Measurements from ENCODE around the gene ZCWPW1. TPM values are rescaled to one million over a fixed set of nuclear protein-coding genes. Genes with fewer than 3 reads are reported as not detected.

ZCWPW1 gene
- total and polyA plus RNA-seq, 2 of the 8 experiments (the other 6 are each of a cell fraction or from before 2014, with no cell fraction given): 0.51 to 1.4 TPM

DNA sequence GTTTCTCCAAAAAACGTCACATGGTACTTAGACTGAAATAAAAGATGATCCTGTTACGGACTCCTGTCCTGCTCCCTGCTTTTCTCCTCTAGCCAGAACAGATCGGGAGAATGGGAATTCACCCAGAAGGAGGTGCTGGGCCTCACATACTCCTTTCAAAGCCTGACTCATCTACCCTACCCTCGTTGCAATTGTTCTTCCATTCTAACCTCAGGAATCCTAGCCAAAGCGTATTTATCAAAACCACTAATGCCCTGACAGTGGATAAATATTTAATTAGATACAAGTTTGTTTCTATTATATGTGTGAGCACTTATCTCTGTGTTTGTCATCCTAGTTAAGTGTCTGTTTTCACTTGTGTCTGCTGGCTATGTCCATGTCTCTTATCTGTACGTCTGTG is 21.7 kb downstream of the ZCWPW1 start:
- Histone ChIP-seq H3K9ac (replicated peaks in 1 of 4; ENCODE audit: extremely low read depth in 1 of 4, low read depth in 3 of 4, low read length in 3 of 4) (no peak overlapping the region), H2BK5ac (ENCODE audit: low read depth, low read length) (no peak overlapping the region), H3K4ac (replicated peaks; ENCODE audit: insufficient read length, low read depth, low read length) (no peak overlapping the region), H3K23me2 (ENCODE audit: low read depth, low read length) (no peaks in the 10 kb centered on the region), H3K23ac (ENCODE audit: insufficient read length) (no peak overlapping the region), H4K5ac (ENCODE audit: insufficient read length, low read depth, low read length) (no peak overlapping the region), H3K27me3 (replicated peaks in 1 of 4; ENCODE audit: control insufficient read depth in 3 of 4, extremely low read depth in 1 of 4, insufficient read depth in 3 of 4, low read length in 3 of 4) (no peaks in the 10 kb centered on the region; a peak in 1 of 7 replicates), H3K27ac (ENCODE audit: low read depth, low read length) (no peak overlapping the region), H2AK5ac (ENCODE audit: low read depth, low read length) (no peak overlapping the region), H4K20me1 (replicated peaks in 1 of 2; ENCODE audit: control insufficient read depth in 1 of 2, insufficient read depth in 2 of 2, low read length in 2 of 2) (no peaks in the 10 kb centered on the region), H3K4me2 (ENCODE audit: insufficient read depth in 1 of 2, low read depth in 2 of 2, low read length in 2 of 2) (no peak overlapping the region), H4K8ac (ENCODE audit: extremely low read depth, insufficient read depth, low read length) (no peak overlapping the region), H3K79me2 (ENCODE audit: control insufficient read depth in 1 of 2, insufficient read depth in 2 of 2, low read length in 2 of 2) (no peaks in the 10 kb centered on the region), H3K4me3 (ENCODE audit: extremely low read depth in 1 of 4, insufficient read depth in 2 of 4, low read depth in 3 of 4, low read length in 4 of 4) (no peak overlapping the region), H2BK12ac (ENCODE audit: low read depth, low read length) (no peak overlapping the region), H4K91ac (replicated peaks; ENCODE audit: insufficient read length, low read length) (no peak overlapping the region), H3K4me1 (replicated peaks in 1 of 4; ENCODE audit: control insufficient read depth in 3 of 4, insufficient read depth in 4 of 4, low read length in 3 of 4) (no peaks in the 10 kb centered on the region), H3K36me3 (ENCODE audit: control insufficient read depth in 2 of 4, insufficient read depth in 4 of 4, low read length in 3 of 4) (no peaks in the 10 kb centered on the region), H2BK120ac (replicated peaks; ENCODE audit: low read depth, low read length) (no peak overlapping the region), H3K9me3 (ENCODE audit: insufficient read depth in 2 of 2, low read depth in 1 of 2, low read length in 1 of 2) (no peaks in the 10 kb centered on the region), H3K56ac (replicated peaks; ENCODE audit: insufficient read length, low read depth, low read length) (no peak overlapping the region), H2BK15ac (ENCODE audit: low read length) (no peak overlapping the region), H2BK20ac (ENCODE audit: low read length) (no peak overlapping the region), H3K79me1 (ENCODE audit: low read depth, low read length) (no peaks in the 10 kb centered on the region), H2AFZ (ENCODE audit: low read length) (no peak overlapping the region), H3K14ac (ENCODE audit: insufficient read length) (no peak overlapping the region), H3K18ac (ENCODE audit: extremely low read depth, low read length) (no peak overlapping the region)
- TF ChIP-seq, protein P1, sequence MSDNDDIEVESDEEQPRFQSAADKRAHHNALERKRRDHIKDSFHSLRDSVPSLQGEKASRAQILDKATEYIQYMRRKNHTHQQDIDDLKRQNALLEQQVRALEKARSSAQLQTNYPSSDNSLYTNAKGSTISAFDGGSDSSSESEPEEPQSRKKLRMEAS (IDR thresholded peaks at IDR 0.05): no peak
- TF ChIP-seq RBBP5 (IDR thresholded peaks at IDR 0.05; ENCODE audit: borderline replicate concordance, low read depth, low read length): no peak
- no peak for TF ChIP-seq SAP30 (IDR thresholded peaks at IDR 0.05; ENCODE audit: insufficient read depth, insufficient replicate concordance, low read length)
- no peak for TF ChIP-seq EGR1 (IDR thresholded peaks at IDR 0.05; ENCODE audit: borderline replicate concordance, low read depth, low read length)
- TF ChIP-seq SIN3A (conservative IDR thresholded peaks at IDR 0.05 in 1 of 2, IDR thresholded peaks at IDR 0.05 in 1 of 2; ENCODE audit: low read depth in 1 of 2, low read length in 2 of 2): no peak
- TF ChIP-seq EZH2 (IDR thresholded peaks at IDR 0.05; ENCODE audit: low read depth, low read length, severe bottlenecking): no peak
- TF ChIP-seq TAF7 (optimal IDR thresholded peaks at IDR 0.05; ENCODE audit: borderline replicate concordance, low read depth, low read length): no peak
- no peak for FAIRE-seq
- ChIA-PET POLR2A (ENCODE audit: partially characterized antibody) (interaction anchor here (0.8 to 2.3 kb wide), 5 partner anchors 22 to 171 kb away, joined by 3 to 12 read pairs (median 5); partner anchors contain the start of genes MEPCE and ZCWPW1), CTCF (ENCODE audit: partially characterized antibody) (interaction anchor here (0.6 to 4.4 kb wide), 25 partner anchors 9 to 294 kb away, joined by 3 to 41 read pairs (median 6); partner anchors contain the start of gene PILRB)
- WGBS, 2 experiments (ENCODE audit: extremely low coverage in 1 of 2, insufficient coverage in 1 of 2, insufficient read length in 1 of 2, insufficient replicate concordance in 2 of 2, low coverage in 1 of 2, low lambda C conversion rate in 2 of 2, missing lambda C conversion rate in 1 of 2): 66% methylated on average over 6 of the region's 6 CpGs; no CpG with 5 or more reads in 1 of the 2 experiments
- no peak for DNase-seq (ENCODE audit: low read depth in 1 of 2, low spot score in 2 of 2)
